ENCODE measurements around the gene KRTAP10-3. TPM values are rescaled to one million over a fixed set of nuclear protein-coding genes. Genes with fewer than 3 reads are reported as not detected.

Gene KRTAP10-3
- total RNA-seq, 1 experiment from 2014 or later, result not detected

DNA sequence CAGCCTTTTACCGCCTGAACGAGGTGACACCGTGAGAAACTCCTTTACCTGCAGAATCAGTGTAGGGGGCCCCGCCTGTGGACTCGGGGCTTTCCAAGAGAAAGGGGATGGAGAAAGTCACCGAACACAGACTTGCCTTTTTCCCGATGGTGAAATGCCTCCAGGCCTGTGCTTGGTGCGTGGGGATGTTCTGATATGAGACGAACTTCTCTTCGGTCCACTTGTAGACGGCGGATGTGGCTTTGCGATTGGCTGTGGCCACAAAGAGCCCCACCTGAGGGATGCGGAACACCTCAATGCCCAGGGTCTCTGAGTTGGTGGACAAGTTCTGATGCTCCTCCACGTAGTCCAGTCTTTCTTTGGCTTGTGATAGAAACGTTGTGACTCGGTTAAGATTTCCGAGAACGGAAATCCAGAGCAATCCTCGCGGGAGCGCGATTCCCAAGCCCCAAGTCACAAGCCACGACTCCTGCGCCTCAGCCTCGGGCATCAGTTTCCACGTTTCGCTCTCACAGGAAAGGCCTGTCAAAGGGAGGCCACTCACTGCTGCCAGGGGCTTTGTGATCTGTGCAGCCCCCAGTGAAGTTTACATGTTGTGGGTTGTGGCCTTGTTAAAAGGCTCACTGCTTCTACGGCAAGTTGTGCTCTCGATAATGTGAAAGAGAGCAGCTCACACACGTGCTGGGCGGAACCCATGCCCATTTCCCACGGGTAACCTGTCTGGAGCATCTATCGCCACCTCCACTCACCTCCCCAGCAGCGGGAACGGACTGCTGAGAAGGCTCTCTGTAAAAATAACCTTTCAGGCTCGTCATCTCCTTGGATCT, 31.2 kb downstream of the KRTAP10-3 start:
- Histone ChIP-seq H3K9me2 (ENCODE audit: insufficient read depth) (no peaks in the 10 kb centered on the region), H3K4me2 (ENCODE audit: low read length) (no peak overlapping the region), H3K4me1 (ENCODE audit: control insufficient read depth in 1 of 2, insufficient read depth in 2 of 2, low read length in 2 of 2) (no peaks in the 10 kb centered on the region), H3K27me3 (ENCODE audit: insufficient read depth, low read length) (no peaks in the 10 kb centered on the region), H3K36me3 (ENCODE audit: control insufficient read depth in 1 of 2, insufficient read depth in 2 of 2, low read length in 2 of 2) (no peaks in the 10 kb centered on the region), H2AFZ (ENCODE audit: low read depth, low read length, poor library complexity, severe bottlenecking) (no peak overlapping the region), H3K9me3 (ENCODE audit: control insufficient read depth in 1 of 2, insufficient read depth in 1 of 2, low read depth in 1 of 2, low read length in 2 of 2) (peaks cover 4 to 17% of the 10 kb centered on the region in 2 experiments; a peak in 1 of 4 replicates), H3K4me3 (replicated peaks in 1 of 2; ENCODE audit: low read depth in 1 of 2, low read length in 2 of 2) (no peak overlapping the region), H3K27ac (ENCODE audit: low read depth, low read length) (no peak overlapping the region), H4K20me1 (ENCODE audit: insufficient read depth) (no peaks in the 10 kb centered on the region), H3K79me2 (ENCODE audit: insufficient read depth, low read length) (no peaks in the 10 kb centered on the region), H3K9ac (ENCODE audit: low read length) (no peak overlapping the region)
- ChIA-PET RAD21 (ENCODE audit: low non-redundant PET in 1 of 2, low total read pairs in 2 of 2, uncharacterized antibody in 2 of 2, unreplicated experiment in 2 of 2) (no interaction called here), POLR2A (no interaction called here), CTCF (no interaction called here)
- intact Hi-C loops (cut with micrococcal nuclease), result no loop called here
- DNase-seq (ENCODE audit: low read depth, low spot score), result no peak
- no TSS peak for BruUV-seq (replicated peaks)
- no peak for ATAC-seq
- TF ChIP-seq MAX (IDR thresholded peaks at IDR 0.05) (no peak), ELF1 (IDR thresholded peaks at IDR 0.05; ENCODE audit: borderline replicate concordance, low read depth) (no peak), EGR1 (IDR thresholded peaks at IDR 0.05; ENCODE audit: low read depth) (no peak), SIN3A (IDR thresholded peaks at IDR 0.05; ENCODE audit: low read depth) (no peak), ZBTB33 (IDR thresholded peaks at IDR 0.05; ENCODE audit: extremely low read depth, insufficient replicate concordance, low read length) (no peak)
